Stimulated activated CD4-positive, alpha-beta T cell treated with anti-CD3 and anti-CD28 coated beads, Interleukin-4, amount 100 ng/mL, for 1 hour (primary cell): ENCODE data around the gene HMGB1.

Experiments used
- DNase-seq: peaks from one replicate; pipeline ENCODE4 v3.0.0-alpha.2; 2020

Gene HMGB1

DNA sequence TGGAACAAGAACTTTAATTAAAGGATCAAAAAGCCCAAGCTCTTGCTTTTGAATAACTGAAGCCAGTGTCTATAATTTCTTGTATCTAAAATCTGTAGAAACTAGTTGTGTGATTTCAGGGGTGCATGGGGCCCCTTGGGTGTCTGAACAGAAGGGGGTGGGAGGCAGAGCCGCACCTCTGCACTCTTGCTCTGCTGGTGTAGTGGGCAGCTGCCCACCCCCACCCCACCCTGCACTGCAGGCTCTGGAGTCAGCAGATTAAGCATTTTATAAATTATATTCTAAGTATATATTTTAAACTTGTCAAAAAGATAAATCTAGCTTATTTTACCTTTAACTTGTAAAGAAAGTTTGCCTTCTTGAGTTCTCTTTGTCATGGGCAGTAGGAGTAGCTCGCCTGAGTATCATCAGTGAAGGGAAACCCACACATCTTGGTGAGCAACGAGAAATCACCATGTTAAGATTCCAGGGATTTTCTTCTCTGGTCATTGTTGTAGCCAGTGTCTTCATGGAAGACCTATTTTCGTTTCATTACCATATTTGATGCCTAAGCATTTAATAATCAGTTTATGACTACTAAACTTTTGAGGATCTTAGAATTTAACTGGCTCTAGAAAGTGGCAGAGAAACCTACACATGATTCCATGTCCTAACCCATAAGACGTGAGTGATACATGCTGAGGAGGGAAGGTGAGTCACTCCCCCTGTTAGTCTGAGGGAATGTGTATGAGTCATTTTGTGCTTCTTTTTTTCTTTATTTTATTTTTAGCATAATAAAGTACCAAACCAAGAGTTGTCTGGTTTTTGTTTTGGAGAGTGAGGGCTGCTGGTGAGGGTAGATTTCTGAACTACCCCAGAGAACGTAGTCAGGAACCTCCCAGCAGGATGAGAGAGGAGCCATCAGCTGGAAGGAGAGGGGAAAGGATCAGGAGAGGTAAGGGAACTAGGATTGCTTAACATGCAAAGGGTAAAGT lies 35.7 kb downstream of the HMGB1 start:
- DNase-seq = no peak

GRCh38 chr13:30429235-30429634 lies 36.5 kb downstream of the HMGB1 start:
- no peak for DNase-seq

DNA sequence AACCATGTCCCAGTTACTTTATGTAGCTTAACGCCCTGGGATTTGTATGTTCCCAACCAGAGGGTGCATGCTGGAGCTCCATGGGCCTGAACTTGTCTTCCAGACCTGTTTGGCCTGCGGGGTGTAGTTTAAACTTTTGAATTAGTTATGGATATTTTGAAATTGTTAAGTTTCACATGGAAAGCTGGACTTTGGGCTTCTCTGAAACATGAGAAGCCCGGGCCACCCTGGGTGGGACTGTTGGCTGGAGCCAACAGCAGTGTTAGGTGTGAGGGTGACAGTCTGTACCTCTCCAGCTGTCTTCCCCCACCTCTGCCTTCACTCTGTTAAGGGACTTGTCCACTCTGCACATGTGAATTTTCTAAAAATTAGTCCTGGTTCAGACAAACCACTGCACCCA lies 41.8 kb downstream of the HMGB1 start:
- DNase-seq = no peak

DNA sequence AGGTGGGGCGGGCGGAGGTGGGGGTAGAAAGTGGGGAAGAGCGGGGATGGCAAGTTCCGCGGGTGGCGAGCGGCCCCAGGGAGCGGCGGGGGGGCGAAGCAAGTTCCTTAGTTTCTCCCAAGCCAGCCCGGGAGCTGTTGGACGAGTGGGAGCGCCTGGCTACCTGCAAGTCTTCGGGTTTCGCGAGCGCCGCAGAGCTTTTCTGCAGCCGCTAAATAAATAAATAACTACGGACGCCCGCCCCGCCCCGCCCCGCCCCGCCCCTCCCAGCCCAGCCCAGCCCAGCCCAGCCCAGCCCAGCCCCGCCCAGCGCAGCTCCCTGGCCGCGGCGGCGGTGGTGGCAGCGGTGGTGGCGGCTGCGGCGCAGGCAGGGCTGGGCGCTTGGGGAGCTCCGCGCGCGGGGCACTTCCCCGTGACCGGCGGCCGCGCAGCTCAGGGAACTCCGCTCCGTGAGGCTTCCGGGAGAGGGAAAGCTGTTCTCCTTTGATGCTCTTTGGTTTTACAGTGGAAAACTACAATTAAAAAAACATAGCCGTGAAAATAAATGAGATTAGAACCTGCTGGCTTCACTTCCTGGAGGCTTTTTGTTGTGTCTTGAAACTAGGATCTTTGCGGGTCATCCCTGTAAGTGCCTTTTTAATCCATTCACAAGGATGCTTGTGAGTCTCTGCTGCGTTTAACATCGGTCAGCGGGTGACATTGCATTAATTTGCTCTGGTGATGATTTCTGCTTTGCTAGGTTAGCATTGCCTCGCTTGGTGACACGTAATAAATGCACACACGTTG lies 43.5 kb downstream of the HMGB1 start, which contains the start of gene UBE2L5:
Gene UBE2L5, plus strand, starts transcription at position 440 of the 786 bp plus-strand sequence. CDS start 5,498 bp downstream, outside the sequence.
- peak; percentile 66 for DNase-seq

- DNase-seq = peak; percentile 40
Measured at GRCh38 chr13:30421093-30422053, 44.4 kb downstream of the HMGB1 start.

DNA sequence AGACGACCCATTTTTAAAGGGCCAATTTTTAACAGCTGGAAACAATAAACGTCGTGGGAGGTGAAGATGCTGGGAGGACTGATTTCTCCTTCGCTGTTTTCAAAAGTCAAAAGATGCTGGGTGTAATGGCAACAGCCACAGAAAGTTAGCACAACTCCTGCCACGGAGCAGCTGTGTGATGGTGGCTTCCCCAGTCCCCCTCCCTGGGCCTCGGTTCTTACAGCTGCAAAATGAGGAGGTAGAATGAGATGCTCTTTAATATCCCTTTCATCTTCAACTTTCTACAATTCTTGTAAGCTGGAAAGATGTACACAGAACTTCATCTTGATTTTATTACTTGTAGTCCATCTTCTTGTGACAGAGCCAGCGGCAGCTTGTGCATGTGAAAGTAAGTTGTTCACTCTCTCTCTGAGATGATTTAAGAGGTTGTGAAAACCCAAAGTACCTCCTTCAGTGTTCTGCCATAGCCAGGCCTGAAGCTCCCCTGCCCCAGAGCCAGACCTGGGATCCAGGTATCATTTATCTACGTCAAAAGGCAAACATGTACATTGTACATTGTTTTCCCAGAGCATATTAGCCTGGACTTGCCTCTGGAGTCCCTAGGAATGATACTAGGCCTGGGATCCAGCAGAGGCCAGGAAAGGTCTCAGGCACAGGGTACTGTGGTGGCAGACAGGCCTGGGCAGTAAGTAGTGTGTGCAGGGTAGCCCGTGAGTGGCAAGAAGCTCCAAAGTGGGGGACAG lies 46.8 kb downstream of the HMGB1 start:
- no peak for DNase-seq

GRCh38 chr13:30418075-30418716 lies 47.5 kb downstream of the HMGB1 start:
- DNase-seq = no peak

DNA sequence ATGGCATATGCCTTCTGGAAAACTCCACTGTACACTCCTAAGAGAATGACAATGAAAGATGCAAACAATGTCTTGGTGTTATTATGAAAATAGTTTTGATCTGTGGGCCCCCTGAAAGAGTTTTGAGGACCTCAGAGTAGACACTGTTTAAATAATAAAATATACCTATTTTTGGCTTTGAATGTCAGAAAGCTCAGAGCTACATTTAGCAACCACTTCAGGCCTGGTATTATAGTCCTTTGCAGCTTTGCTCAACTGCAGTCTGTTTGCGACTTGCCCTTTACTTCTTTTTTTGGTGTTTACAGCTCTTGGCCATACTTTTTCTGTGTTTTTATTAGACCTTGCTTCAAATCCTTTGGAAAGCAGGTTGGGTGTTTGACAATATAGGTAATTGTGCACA lies 49.3 kb downstream of the HMGB1 start:
- DNase-seq = no peak

- DNase-seq = no peak
Measured at GRCh38 chr13:30415430-30416030, 50.2 kb downstream of the HMGB1 start.

DNA sequence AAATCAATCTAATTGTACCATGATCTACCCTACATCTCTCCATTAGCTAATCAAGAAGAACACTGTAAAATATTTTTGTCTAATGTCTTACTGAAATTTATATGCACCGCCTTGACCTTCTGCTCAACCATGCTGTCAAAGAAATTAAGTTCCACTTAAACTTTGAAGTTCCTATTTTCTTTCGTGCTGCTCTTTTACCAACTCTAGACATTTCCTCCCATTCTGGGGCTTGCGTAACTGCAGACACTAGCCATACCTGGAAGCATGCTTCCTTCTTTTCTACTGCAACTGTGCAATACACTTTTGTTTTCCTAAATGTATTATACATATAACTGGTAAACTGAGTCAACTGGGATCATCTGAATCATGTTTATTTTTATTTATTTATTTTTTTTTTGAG lies 51.9 kb downstream of the HMGB1 start:
- no peak for DNase-seq

GRCh38 chr13:30412346-30412745 lies 53.4 kb downstream of the HMGB1 start:
- DNase-seq = no peak

DNA sequence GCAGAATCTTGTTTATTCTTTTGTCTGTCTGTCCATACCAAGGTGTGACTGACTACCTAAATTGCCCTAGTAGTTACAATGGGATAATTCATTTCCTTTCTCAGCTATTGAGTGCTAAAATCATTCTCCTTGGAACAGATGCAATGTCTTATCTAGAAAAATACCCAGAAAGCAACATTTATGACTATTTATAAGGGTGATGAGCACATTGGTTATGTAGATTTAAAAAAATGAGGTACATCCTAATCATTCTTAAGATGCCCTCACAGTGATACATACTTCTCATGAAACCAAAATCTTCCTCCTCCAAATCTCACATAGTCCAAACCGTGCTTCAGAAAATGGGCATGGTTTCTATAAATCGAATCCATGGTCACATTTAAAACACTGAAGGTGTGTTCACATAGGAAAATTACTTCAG lies 55.0 kb downstream of the HMGB1 start:
- no peak for DNase-seq

DNA sequence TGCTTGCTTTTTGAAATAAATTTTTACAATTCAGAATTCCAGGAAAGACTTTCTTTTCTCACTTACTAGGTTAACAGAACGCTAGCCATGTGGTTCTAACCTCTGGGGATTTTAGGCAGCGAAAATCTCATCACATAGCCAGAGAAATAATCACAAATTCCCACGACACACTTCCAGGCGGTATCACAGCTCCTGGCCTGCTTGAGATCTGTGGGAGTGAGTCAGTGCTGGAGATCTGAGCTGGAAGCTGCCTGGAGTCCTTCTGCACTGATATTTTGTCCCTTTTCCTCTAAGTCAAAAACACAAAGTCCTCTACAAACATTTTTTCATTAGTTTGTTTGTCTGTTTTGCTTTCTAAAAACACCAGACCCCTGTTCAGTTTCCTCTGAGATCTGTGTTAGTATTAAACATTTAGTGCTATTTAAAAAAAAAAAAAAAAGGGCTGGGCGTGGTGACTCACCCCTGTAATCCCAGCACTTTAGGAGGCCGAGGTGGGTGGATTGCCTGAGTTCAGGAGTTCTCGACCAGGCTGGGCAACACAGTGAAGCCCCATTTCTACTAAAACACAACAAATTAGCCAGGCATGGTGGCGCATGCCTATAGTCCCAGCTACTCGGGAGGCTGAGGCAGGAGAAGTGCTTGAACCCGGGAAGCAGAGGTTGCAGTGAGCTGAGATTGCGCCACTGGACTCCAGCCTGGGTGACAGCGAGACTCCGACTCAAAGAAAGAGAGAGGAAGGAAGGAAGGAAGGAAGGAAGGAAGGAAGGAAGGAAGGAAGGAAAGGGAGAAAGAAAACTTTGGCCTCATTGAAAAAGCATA lies 55.6 kb downstream of the HMGB1 start:
- no peak for DNase-seq

- peak; percentile 95 for DNase-seq
Measured at GRCh38 chr13:30408319-30409101, 57.2 kb downstream of the HMGB1 start.

DNA sequence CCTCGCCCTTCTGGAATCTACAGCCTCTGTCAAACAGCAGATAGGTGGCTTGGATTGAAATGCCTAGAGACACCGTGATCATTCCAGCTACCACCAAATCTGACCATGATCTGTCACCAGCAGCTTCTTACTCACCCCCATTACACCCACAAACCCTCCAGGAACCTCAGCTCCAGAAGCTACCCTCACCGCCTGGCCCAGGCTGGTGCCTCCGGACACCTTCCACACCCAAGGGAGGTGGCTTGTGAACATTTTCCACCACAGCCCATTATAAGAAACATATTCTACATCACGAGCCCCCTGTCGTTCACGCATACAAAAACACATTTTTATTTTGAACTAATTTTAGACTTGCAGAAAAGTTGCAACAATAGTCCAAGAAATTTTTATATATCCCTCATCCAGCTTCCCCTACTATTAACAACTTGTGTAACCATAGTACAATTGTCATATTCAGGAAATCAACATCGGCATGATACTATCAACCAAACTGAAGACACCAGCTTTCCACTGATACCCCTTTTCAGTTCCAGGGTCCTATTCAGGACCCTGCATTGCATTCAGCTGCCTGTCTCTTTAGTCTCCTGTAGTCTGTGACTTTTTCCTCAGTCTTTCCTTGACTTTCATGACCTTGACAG lies 58.8 kb downstream of the HMGB1 start:
- no peak for DNase-seq
